Measurements from ENCODE around the gene MT2A.

GRCh38 chr16:56651586-56651985 lies 43.2 kb downstream of the MT2A start, which contains the start of gene MT1B:
- no peak for TF ChIP-seq CTCF (IDR thresholded peaks at IDR 0.05)
- no peak for TF ChIP-seq POLR2A (IDR thresholded peaks at IDR 0.05)
